ENCODE data around the gene ANKFN1. TPM values are rescaled to one million over a fixed set of nuclear protein-coding genes. Genes with fewer than 3 reads are reported as not detected.

The ANKFN1 gene
- total and polyA plus RNA-seq, 8 donors: 0.13 to 1.8 (median 0.66) TPM

DNA sequence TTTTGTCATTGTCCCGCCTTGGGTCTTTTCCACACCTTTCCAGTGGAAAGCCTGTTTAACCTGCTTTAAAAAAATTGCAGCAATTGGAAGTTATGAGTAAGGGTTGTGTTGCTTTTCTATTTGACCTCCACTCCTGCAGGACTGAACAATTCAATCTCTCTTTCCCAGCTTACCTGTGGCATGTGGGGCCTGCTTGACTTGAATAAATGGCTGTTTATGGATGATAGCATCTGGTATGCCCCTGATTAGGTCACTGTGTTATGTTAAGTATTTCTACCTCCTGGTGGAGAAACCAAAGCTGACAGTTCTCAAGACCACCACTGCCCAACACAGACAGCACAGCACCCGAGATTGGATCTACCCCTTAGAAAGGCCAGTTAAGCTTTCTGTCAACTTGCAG, 375.4 kb downstream of the ANKFN1 start:
- H3K4me1 ChIP-seq: no peaks in the 10 kb centered on the region
- peak in 1 of 4 donors; percentile 7 for DNase-seq
- H3K4me3 ChIP-seq: no peak overlapping the region
- TF ChIP-seq, protein P1, sequence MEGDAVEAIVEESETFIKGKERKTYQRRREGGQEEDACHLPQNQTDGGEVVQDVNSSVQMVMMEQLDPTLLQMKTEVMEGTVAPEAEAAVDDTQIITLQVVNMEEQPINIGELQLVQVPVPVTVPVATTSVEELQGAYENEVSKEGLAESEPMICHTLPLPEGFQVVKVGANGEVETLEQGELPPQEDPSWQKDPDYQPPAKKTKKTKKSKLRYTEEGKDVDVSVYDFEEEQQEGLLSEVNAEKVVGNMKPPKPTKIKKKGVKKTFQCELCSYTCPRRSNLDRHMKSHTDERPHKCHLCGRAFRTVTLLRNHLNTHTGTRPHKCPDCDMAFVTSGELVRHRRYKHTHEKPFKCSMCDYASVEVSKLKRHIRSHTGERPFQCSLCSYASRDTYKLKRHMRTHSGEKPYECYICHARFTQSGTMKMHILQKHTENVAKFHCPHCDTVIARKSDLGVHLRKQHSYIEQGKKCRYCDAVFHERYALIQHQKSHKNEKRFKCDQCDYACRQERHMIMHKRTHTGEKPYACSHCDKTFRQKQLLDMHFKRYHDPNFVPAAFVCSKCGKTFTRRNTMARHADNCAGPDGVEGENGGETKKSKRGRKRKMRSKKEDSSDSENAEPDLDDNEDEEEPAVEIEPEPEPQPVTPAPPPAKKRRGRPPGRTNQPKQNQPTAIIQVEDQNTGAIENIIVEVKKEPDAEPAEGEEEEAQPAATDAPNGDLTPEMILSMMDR (IDR thresholded peaks at IDR 0.05): no peak
- intact Hi-C loops (cut with DNase I): no loop called here
- H3K36me3 ChIP-seq: no peaks in the 10 kb centered on the region
- no peak for ATAC-seq
- no peak overlapping the region for H3K27ac ChIP-seq
- peaks cover 0 to 9% of the 10 kb centered on the region in 2 donors for H3K27me3 ChIP-seq
- no peaks in the 10 kb centered on the region for H3K9me3 ChIP-seq

DNA sequence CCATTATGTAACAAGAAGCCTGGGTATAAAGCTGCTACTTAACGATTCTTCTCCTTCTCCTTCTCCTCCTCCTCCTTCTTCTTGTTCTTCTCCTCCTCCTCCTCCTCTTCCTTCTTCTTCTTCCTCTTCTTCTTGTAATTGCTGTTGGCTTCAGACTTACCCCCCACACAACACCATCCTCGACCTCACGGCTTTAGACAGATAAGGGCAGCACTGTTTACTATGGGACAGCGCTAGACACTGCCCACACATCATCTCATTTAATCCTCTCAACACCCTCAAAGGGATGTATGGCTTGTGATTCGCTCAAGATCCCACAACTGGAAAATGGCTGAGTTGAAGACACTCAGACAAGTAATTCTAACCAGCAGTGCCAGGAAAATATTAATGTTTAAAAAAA, 379.7 kb downstream of the ANKFN1 start:
- no peak overlapping the region for H3K4me3 ChIP-seq
- no peaks in the 10 kb centered on the region for H3K36me3 ChIP-seq
- intact Hi-C loops (cut with DNase I): no loop called here
- no peaks in the 10 kb centered on the region for H3K4me1 ChIP-seq
- no peak for ATAC-seq
- no peak for DNase-seq
- no peaks in the 10 kb centered on the region for H3K9me3 ChIP-seq
- H3K27me3 ChIP-seq: peaks cover 0 to 9% of the 10 kb centered on the region in 2 donors
- H3K27ac ChIP-seq: no peak overlapping the region
- TF ChIP-seq, protein P1 (IDR thresholded peaks at IDR 0.05): no peak

DNA sequence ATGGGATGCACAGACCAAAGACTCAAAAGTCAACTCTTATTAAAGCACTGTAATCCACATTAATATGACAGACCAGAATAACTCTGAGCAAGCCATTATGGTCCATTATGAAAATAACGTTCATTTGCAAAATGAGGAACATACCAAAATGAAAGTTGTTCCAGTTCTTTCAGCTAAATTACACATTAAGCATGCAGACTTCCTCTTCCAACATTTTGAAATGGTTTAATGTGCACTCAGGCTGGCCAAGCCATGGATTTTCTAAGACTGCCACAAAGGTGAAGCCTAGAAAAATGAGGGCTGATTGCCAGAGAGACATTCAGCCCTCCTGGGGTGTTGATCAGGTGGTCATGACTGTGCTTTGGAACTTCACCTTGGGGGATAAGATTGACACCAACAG, 383.5 kb downstream of the ANKFN1 start:
- H3K9me3 ChIP-seq: no peaks in the 10 kb centered on the region
- intact Hi-C loops (cut with DNase I): no loop called here
- ATAC-seq (no peak), DNase-seq (no peak)
- H3K4me1 ChIP-seq: no peaks in the 10 kb centered on the region
- H3K4me3 ChIP-seq: no peak overlapping the region
- H3K27ac ChIP-seq: no peak overlapping the region
- TF ChIP-seq, protein P1 (IDR thresholded peaks at IDR 0.05): no peak
- no peaks in the 10 kb centered on the region for H3K36me3 ChIP-seq
- H3K27me3 ChIP-seq: peaks cover 0 to 9% of the 10 kb centered on the region in 2 donors

DNA sequence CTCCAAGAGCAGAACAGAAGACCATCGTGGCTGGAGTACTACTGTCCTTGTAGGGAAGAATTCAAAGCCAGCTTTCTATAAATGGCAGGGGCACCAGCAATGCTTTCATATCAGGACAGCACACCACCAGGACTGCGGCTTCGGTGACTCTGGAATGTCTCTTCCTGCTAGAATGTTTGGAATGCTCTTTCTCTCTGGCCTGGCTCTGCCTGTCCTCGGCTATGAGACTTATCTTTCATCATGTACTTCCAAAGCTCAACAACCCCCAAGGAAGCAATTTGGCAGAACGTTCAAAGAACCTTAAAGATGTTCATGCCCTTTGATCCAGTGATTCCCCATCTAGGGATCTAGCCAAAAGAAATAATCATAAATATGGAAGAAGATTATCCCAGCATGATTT, 387.6 kb downstream of the ANKFN1 start:
- Histone ChIP-seq H3K9me3 (no peaks in the 10 kb centered on the region), H3K27me3 (no peaks in the 10 kb centered on the region), H3K27ac (no peak overlapping the region), H3K4me3 (no peak overlapping the region), H3K4me1 (no peaks in the 10 kb centered on the region), H3K36me3 (no peaks in the 10 kb centered on the region)
- DNase-seq: no peak
- TF ChIP-seq, protein P1 (IDR thresholded peaks at IDR 0.05): no peak
- no peak for ATAC-seq
- intact Hi-C loops (cut with DNase I): no loop called here

DNA sequence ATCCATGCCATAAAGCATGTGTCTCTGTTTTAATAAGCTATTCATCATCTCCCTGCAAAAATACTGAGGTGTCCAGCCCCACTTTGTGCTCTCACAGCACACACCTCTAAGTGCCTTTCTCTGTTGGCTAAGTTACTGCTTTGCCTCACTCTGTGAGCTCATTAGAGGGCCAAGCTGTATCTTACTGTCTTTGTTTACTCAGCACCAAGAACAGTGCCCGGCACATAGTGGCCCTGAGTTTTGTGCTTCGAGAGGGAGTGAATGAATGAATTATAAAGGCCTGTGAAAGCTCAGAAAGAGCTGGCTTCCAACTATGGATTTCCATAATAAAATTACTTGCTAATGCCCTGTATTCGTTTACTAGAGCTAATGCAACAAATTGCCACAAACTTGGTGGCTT, 390.0 kb downstream of the ANKFN1 start:
- no peak overlapping the region for H3K4me3 ChIP-seq
- peak; percentile 26 for ATAC-seq
- intact Hi-C loops (cut with DNase I): no loop called here
- TF ChIP-seq, protein P1 (IDR thresholded peaks at IDR 0.05): no peak
- no peaks in the 10 kb centered on the region for H3K9me3 ChIP-seq
- H3K36me3 ChIP-seq: no peaks in the 10 kb centered on the region
- no peak for DNase-seq
- H3K4me1 ChIP-seq: no peaks in the 10 kb centered on the region
- H3K27me3 ChIP-seq: no peaks in the 10 kb centered on the region
- H3K27ac ChIP-seq: no peak overlapping the region
